K562 (cell line): ENCODE measurements around the gene PPP6R1.

Experiments used
- KLF13 ChIP-seq: fragments of 450-650 bp; IDR thresholded peaks from 2 replicates; pipeline ENCODE4 v1.6.1; 2016; ENCODE audit warnings: missing genetic modification characterization, low read depth, mild to moderate bottlenecking, missing compliant biosample characterization, moderate library complexity, borderline replicate concordance
- MBD2 ChIP-seq: sonication (generic); IDR thresholded peaks from 2 replicates; pipeline ENCODE4 v1.6.1; 2016; ENCODE audit warnings: low read depth, borderline replicate concordance
- NCOR1 ChIP-seq: fragments of 450-650 bp; IDR thresholded peaks from 2 replicates; pipeline ENCODE4 v1.6.1; 2016; ENCODE audit warnings: mild to moderate bottlenecking, moderate library complexity
- SMARCB1 ChIP-seq: IDR thresholded peaks from 2 replicates; pipeline ENCODE4 v1.6.1; 2011; ENCODE audit warnings: improper control_type of control experiment, low read depth; ENCODE audit not compliant: insufficient read length
- TBL1XR1 ChIP-seq, 2 experiments: IDR thresholded peaks; 2 replicates each; pipeline ENCODE4 v1.6.1; 2012; ENCODE audit warnings: improper control_type of control experiment in 2 of 2, low read length in 2 of 2, mild to moderate bottlenecking in 1 of 2
- TEAD2 ChIP-seq: fragments of 450-650 bp; IDR thresholded peaks from 2 replicates; pipeline ENCODE4 v1.6.1; 2016; ENCODE audit warnings: missing genetic modification characterization, control low read depth, missing compliant biosample characterization
- TEAD4 ChIP-seq, 2 experiments: sonication (generic) in 1 of 2; formaldehyde crosslinking in 1 of 2; IDR thresholded peaks; 2 replicates each; pipeline versions ENCODE4 v1.6.1 to v1.8.0; 2012 to 2022; ENCODE audit warnings: borderline replicate concordance in 1 of 2, inconsistent platforms in 1 of 2, low read length in 1 of 2, mild to moderate bottlenecking in 1 of 2, missing genetic modification reagents in 1 of 2
- WHSC1 ChIP-seq: IDR thresholded peaks from one replicate; pipeline ENCODE4 v1.6.1; 2012; ENCODE audit warnings: low read length, control low read depth, inconsistent platforms
- ZNF324 ChIP-seq: fragments of 250-450 bp; sonication (Bioruptor Pico); IDR thresholded peaks from 2 replicates; pipeline ENCODE4 v1.4.0; 2020; ENCODE audit warnings: mild to moderate bottlenecking
- ZSCAN29 ChIP-seq: fragments of 450-650 bp; IDR thresholded peaks from 2 replicates; pipeline ENCODE4 v1.6.1; 2017
- ZZZ3 ChIP-seq: fragments of 450-650 bp; IDR thresholded peaks from 2 replicates; pipeline ENCODE4 v1.6.1; 2016; ENCODE audit warnings: antibody characterized with exemption, mild to moderate bottlenecking, moderate library complexity
- TF ChIP-seq, protein P1 (sequence below), 3 experiments: IDR thresholded peaks in 2 of 3; conservative IDR thresholded peaks in 1 of 3; 2 replicates each; pipeline ENCODE4 v1.5.1; 2011 to 2012; ENCODE audit warnings: low read length in 3 of 3, mild to moderate bottlenecking in 3 of 3, control low read depth in 2 of 3, improper control_type of control experiment in 1 of 3, inconsistent platforms in 1 of 3, low read depth in 1 of 3, mixed read lengths in 1 of 3, moderate library complexity in 1 of 3; ENCODE audit not compliant: insufficient read depth in 2 of 3
- TF ChIP-seq, protein P2 (sequence below): fragments of 250-450 bp; sonication (Bioruptor Pico); IDR thresholded peaks from 2 replicates; pipeline ENCODE4 v1.9.0; 2021; ENCODE audit warnings: mild to moderate bottlenecking, inconsistent platforms
- TF ChIP-seq, protein P3 (sequence below): sonication (generic); formaldehyde crosslinking; IDR thresholded peaks from 2 replicates; pipeline ENCODE4 v1.8.0; 2023; ENCODE audit warnings: mild to moderate bottlenecking, missing genetic modification reagents

DNA sequence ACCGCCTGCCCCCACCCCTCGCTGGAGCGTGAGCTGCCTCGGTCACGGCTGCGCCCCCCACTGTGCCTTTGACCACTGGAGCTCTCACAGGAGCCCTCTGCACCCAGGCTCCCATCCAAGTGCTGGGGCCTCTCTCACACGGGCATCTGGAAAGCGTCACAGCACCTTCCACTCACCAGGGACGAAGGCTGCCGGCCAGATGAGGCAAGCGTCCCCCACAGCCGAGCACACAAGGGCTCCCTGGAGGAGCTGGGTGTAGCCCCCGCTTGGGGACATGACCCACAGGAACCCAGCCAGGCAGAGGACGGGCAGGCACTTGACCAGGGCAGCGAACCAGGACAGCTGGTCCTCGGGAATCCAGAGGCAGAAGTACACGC is 30.8 kb downstream of the PPP6R1 start:
- TF ChIP-seq, protein P1, sequence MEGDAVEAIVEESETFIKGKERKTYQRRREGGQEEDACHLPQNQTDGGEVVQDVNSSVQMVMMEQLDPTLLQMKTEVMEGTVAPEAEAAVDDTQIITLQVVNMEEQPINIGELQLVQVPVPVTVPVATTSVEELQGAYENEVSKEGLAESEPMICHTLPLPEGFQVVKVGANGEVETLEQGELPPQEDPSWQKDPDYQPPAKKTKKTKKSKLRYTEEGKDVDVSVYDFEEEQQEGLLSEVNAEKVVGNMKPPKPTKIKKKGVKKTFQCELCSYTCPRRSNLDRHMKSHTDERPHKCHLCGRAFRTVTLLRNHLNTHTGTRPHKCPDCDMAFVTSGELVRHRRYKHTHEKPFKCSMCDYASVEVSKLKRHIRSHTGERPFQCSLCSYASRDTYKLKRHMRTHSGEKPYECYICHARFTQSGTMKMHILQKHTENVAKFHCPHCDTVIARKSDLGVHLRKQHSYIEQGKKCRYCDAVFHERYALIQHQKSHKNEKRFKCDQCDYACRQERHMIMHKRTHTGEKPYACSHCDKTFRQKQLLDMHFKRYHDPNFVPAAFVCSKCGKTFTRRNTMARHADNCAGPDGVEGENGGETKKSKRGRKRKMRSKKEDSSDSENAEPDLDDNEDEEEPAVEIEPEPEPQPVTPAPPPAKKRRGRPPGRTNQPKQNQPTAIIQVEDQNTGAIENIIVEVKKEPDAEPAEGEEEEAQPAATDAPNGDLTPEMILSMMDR (IDR thresholded peaks at IDR 0.05 in 2 of 3, conservative IDR thresholded peaks at IDR 0.05 in 1 of 3; ENCODE audit: insufficient read depth in 2 of 3, low read depth in 1 of 3, low read length in 3 of 3): no peak
- TF ChIP-seq, protein P2, sequence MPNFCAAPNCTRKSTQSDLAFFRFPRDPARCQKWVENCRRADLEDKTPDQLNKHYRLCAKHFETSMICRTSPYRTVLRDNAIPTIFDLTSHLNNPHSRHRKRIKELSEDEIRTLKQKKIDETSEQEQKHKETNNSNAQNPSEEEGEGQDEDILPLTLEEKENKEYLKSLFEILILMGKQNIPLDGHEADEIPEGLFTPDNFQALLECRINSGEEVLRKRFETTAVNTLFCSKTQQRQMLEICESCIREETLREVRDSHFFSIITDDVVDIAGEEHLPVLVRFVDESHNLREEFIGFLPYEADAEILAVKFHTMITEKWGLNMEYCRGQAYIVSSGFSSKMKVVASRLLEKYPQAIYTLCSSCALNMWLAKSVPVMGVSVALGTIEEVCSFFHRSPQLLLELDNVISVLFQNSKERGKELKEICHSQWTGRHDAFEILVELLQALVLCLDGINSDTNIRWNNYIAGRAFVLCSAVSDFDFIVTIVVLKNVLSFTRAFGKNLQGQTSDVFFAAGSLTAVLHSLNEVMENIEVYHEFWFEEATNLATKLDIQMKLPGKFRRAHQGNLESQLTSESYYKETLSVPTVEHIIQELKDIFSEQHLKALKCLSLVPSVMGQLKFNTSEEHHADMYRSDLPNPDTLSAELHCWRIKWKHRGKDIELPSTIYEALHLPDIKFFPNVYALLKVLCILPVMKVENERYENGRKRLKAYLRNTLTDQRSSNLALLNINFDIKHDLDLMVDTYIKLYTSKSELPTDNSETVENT (CRISPR knock-in tag): no peak
- TF ChIP-seq, protein P3, sequence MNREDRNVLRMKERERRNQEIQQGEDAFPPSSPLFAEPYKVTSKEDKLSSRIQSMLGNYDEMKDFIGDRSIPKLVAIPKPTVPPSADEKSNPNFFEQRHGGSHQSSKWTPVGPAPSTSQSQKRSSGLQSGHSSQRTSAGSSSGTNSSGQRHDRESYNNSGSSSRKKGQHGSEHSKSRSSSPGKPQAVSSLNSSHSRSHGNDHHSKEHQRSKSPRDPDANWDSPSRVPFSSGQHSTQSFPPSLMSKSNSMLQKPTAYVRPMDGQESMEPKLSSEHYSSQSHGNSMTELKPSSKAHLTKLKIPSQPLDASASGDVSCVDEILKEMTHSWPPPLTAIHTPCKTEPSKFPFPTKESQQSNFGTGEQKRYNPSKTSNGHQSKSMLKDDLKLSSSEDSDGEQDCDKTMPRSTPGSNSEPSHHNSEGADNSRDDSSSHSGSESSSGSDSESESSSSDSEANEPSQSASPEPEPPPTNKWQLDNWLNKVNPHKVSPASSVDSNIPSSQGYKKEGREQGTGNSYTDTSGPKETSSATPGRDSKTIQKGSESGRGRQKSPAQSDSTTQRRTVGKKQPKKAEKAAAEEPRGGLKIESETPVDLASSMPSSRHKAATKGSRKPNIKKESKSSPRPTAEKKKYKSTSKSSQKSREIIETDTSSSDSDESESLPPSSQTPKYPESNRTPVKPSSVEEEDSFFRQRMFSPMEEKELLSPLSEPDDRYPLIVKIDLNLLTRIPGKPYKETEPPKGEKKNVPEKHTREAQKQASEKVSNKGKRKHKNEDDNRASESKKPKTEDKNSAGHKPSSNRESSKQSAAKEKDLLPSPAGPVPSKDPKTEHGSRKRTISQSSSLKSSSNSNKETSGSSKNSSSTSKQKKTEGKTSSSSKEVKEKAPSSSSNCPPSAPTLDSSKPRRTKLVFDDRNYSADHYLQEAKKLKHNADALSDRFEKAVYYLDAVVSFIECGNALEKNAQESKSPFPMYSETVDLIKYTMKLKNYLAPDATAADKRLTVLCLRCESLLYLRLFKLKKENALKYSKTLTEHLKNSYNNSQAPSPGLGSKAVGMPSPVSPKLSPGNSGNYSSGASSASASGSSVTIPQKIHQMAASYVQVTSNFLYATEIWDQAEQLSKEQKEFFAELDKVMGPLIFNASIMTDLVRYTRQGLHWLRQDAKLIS (CRISPR knock-in tag): no peak
- TF ChIP-seq ZNF324 (CRISPR knock-in tag) (no peak), ZZZ3 (no peak), TEAD4 (IDR thresholded peaks at IDR 0.05; ENCODE audit: low read length) (no peak), TEAD4 (CRISPR knock-in tag; IDR thresholded peaks at IDR 0.05; ENCODE audit: borderline replicate concordance) (no peak), KLF13 (tag) (no peak), MBD2 (no peak), TEAD2 (tag) (no peak), NCOR1 (no peak), WHSC1 (no peak), TBL1XR1 (IDR thresholded peaks at IDR 0.05; ENCODE audit: low read length in 2 of 2) (no peak), SMARCB1 (no peak), ZSCAN29 (no peak)
